Endothelial cell of umbilical vein (primary cell): Measurements from ENCODE around the gene ERICH3.

Experiments
- EZH2 ChIP-seq: IDR thresholded peaks from 2 replicates; pipeline ENCODE4 v1.6.1; 2012; ENCODE audit warnings: borderline replicate concordance, low read depth, mild to moderate bottlenecking, moderate library complexity, low read length, inconsistent platforms; ENCODE audit not compliant: severe bottlenecking
- POLR2A ChIP-seq: IDR thresholded peaks from 2 replicates; pipeline ENCODE4 v1.6.1; 2012; ENCODE audit warnings: low read depth, mild to moderate bottlenecking, control low read depth, low read length
- TF ChIP-seq, protein P1 (sequence below), 2 donors: IDR thresholded peaks; 1 replicate in 1 of 2; 2 replicates in 1 of 2; pipeline ENCODE4 v1.5.1; 2011; ENCODE audit warnings: low read length in 2 of 2, mild to moderate bottlenecking in 2 of 2, moderate library complexity in 2 of 2, control low read depth in 1 of 2, inconsistent platforms in 1 of 2, low read depth in 1 of 2; ENCODE audit not compliant: insufficient read depth in 1 of 2; ENCODE audit errors: extremely low read depth in 1 of 2

- TF ChIP-seq, protein P1, sequence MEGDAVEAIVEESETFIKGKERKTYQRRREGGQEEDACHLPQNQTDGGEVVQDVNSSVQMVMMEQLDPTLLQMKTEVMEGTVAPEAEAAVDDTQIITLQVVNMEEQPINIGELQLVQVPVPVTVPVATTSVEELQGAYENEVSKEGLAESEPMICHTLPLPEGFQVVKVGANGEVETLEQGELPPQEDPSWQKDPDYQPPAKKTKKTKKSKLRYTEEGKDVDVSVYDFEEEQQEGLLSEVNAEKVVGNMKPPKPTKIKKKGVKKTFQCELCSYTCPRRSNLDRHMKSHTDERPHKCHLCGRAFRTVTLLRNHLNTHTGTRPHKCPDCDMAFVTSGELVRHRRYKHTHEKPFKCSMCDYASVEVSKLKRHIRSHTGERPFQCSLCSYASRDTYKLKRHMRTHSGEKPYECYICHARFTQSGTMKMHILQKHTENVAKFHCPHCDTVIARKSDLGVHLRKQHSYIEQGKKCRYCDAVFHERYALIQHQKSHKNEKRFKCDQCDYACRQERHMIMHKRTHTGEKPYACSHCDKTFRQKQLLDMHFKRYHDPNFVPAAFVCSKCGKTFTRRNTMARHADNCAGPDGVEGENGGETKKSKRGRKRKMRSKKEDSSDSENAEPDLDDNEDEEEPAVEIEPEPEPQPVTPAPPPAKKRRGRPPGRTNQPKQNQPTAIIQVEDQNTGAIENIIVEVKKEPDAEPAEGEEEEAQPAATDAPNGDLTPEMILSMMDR (IDR thresholded peaks at IDR 0.05; ENCODE audit: extremely low read depth in 1 of 2, insufficient read depth in 1 of 2, low read depth in 1 of 2, low read length in 2 of 2): no peak
- no peak for TF ChIP-seq EZH2
- no peak for TF ChIP-seq POLR2A
Observed at GRCh38 chr1:74641161-74641560, 32.4 kb downstream of the ERICH3 start.
